Activated gamma-delta T cell (primary cell): ENCODE results near the gene CYP27C1.
"Not testable (repeated sequence)": the region's sequence is repeated elsewhere in the genome, so short reads cannot be mapped to it uniquely, and the experiment has no call there.

Experiments used
- DNase-seq: peaks from one replicate; lab custom pipeline; 2025; lab: John Stamatoyannopoulos, UW
- total RNA-seq, 2 donors: gene quantifications; one replicate each; lab custom pipeline; 2026; lab: John Stamatoyannopoulos, UW

The CYP27C1 gene
- total RNA-seq = 0.10 to 0.22 reads per million in 2 donors

DNA sequence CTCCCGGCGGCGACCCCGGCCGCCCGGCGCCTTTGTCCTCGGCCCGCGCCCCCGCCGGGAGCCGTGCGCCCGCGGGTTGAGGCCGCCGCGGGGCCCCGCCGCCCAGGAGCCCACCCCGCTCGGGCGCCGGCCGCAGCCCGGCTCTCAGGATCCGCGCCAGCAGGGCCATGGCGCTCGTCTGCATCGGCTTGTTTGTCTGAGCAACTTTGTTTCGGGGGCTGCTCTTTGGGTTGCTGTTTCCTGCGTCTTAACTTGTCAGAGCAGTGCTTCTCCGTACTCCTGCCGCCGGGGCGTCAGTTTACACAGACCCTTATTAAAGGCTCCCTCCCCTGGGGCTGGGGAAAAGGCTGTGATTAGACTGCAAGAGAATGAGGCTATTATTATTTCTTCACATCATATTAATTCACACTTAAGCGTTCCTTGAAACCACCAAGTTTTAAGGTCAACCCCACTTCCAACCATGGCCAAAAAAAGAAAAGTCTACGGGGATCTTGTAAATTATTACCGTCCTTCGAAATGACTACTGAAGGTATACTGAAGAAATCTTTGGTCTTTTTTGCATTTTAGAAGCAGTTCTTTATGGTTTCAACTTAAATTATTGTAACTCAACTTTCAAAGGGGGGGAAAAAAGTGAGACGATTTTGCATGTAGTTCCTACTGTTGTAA is at the start of gene CYP27C1:
Gene CYP27C1, minus strand, starts transcription at position 198 of the 666 bp plus-strand sequence. Its CDS starts 29 bp downstream, at position 169.
- no peak for DNase-seq

DNA sequence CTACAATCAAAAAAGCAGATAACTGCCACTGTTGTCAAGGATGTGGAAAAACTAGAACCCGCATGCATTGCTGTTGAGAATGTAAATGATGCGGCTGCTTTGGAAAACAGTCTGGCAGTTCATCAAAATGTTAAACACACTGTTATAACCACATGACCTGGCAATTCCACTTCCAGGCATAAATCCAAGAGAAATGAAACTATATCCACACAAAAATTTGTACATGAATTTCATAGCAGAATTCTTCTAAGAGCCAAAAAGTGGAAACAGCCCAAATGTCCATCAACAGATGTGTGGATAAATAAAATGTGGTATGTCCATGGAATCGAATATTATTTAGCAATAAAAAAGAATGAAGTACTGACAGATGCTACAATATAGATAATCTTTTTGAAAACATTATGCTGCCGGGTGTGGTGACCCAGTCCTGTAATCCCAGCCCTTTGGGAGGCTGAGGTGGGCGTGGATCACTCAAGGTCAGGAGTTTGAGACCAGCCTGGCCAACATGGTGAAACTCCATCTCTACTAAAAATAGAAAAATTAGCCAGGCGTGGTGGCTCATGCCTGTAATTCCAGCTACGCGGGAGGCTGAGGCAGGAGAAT is 41.8 kb upstream of the CYP27C1 start:
- no peak for DNase-seq

DNA sequence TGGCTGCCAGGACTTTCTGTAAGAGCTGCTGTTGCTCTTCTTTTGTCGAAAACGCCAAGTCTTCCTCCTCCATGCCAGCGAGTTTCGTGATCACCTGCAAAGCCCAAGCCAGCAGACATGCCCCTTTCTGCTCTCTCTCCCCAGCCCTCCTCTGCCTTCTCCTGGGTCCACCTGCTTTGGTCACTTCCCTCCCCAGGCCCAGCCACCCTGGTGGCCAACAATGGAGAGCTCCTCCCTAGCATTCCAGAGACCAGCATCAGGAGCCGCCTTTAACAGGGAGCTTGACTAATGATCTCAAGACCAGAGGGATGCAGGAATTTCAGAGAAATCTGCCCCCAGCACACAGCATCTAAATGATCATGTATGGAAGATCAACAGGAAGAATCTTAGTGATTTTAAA is 39.3 kb upstream of the CYP27C1 start:
- DNase-seq = no peak

GRCh38 chr2:127256866-127257265 is 36.8 kb upstream of the CYP27C1 start:
- no peak for DNase-seq

GRCh38 chr2:127256381-127256780 is 36.3 kb upstream of the CYP27C1 start:
- no peak for DNase-seq

DNA sequence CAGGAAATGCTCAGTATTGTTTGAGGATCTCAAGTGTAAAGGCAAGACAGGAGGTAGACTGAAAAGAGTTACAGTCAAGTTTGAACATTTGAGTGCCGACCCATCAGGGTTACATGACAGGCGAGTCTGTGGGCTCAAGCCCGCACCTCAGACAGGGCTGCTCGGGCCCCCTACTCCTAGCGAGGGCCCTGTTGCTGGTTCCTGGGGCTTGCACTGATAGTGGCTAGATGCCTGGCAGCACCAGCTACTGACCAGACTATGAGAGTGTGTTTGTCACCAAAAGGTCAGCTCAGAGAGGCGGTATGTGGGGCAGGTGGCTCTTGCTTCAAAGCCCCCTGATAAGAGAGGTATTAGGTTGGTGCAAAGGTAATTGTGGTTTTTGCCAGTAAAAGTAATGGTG is 35.6 kb upstream of the CYP27C1 start:
- no peak for DNase-seq

DNA sequence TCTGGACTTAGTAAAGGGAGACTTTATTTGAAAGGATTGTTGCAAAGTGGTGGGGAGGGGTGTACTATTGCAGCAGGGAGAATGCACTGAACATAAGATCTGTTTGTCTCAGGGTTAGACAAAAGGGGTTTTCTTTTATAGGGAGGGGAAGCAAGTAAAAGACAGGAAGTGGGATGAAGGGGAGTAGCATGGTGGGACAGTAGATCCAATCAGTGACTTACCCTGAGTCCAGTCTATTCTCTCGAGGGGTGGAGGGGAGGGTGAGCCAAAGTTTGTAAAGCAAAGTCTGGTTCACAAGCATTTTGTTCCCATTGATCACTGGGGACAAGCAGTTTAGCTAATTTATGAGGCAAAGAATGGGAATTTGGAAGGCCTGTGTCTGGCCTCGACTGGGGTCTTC is 35.0 kb upstream of the CYP27C1 start:
- DNase-seq = no peak

- DNase-seq = no peak
These were observed 34.4 kb upstream of the CYP27C1 start for GRCh38 chr2:127254386-127254981.

DNA sequence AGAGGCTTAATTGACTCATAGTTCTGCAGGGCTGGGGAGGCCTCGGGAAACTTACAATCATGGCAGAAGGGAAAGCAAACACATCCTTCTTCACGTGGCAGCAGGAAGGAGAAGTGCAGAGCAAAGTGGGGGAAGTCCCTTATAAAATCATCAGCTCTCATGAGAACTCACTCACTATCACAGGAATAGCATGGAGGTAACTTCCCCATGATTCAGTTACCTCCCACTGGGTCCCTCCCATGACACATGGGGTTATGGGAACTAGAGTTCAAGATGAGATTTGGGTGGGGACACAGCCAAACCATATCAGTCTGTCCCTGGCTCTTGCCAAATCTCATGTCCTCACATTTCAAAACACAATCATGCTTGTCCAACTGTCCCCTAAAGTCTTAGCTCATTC is 21.1 kb upstream of the CYP27C1 start:
- not testable (repeated sequence) for DNase-seq

DNA sequence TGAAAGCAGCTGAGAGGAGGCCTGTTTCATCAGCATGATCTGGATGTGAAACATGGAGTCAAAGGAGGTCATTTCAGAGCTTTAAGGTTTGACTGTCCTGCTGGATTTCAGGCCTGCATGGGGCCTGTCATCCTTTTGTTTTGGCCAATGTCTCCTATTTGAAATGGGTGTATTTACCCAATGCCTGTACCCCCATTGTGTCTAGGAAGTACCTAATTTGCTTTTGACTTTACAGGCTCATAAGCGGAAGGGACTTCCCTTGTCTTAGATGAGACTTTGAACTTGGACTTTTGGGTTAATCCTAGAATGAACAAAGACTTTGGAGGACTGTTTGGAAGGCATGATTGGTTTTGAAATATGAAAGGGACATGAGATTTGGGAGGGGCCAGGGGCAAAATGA is 19.3 kb upstream of the CYP27C1 start:
- no peak for DNase-seq

- DNase-seq = not testable (repeated sequence)
These were observed 17.7 kb upstream of the CYP27C1 start for GRCh38 chr2:127237768-127238167.

DNA sequence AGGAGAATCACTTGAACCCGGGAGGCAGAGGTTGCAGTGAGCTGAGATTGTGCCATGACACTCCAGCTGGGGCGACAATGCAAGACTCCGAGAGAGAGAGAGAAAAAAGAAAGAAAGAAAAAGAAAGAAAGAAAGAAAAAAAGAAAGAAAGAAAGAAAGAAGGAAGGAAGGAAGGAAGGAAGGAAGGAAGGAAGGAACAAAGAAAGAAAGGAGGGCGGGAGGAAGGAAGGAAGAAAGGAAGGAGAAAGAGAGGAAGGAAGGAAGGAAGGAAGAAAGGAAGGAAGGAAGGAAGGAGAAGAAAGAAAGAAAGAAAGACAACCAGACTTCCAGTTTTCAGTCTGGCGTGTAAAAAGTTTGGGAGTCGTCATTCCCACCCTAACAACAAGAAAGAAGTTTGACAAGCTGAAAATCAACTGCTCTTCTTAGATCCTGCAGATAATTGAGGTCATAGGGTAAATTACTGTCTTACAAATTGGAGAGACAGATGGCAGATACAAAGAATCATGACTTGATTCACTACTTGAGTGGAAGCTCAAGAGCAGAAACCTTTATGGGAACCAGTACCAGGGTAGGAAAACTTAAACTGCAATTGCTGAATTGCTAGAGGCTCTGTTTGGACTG is 15.1 kb upstream of the CYP27C1 start:
- DNase-seq = no peak

DNA sequence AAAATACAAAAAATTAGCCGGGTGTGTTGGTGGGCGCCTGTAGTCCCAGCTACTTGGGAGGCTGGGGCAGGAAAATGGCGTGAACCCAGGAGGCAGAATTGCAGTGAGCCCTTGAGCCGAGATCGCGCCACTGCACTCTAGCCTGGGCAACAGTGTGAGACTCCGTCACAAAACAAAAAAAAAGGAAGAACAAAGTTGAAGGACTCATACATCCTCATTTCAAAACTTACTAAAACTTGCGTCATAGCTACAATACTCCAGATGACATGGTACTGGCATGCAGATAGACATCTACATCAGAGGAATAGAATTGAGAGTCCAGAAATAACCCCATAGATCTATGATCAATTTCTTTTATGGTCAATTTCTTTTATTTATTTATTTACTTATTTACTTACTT is 13.6 kb upstream of the CYP27C1 start:
- DNase-seq = no peak

GRCh38 chr2:127231130-127231865 is 11.2 kb upstream of the CYP27C1 start:
- DNase-seq = no peak

DNA sequence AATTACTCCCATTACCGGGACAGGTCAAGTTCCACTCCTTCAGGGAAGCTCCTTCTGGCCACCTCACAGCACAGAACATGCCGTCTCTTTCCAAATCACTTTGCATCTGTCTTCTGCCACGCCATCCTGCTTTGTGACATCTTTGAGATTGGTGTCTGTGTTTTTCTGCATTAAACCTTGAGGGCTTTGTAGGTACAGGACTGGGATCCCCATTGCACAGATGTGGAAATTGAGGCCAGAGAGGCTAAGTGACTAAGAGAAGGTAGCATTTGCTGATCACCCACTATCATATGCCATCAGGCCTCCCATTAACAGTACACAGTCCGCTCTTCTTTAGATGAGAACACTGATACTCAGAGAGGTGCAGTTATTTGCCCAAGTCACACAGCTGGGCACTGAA is 9.5 kb upstream of the CYP27C1 start:
- no peak for DNase-seq

- DNase-seq = no peak
These were observed 8.0 kb upstream of the CYP27C1 start for GRCh38 chr2:127228102-127228501.

DNA sequence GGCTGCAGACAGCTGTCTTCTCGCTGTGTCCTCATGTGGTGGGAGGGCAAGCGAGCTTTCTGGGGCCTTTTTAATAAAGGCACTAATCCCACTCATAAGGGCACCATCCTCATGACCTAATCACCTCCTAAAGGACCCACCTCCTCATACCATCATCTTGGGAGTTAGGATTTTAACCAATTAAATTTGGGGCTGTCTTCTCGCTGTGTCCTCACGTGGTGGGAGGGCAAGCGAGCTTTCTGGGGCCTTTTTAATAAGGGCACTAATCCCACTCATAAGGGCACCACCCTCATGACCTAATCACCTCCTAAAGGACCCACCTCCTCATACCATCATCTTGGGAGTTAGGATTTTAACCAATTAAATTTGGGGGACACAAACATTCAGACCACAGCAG is 7.2 kb upstream of the CYP27C1 start:
- not testable (repeated sequence) for DNase-seq

DNA sequence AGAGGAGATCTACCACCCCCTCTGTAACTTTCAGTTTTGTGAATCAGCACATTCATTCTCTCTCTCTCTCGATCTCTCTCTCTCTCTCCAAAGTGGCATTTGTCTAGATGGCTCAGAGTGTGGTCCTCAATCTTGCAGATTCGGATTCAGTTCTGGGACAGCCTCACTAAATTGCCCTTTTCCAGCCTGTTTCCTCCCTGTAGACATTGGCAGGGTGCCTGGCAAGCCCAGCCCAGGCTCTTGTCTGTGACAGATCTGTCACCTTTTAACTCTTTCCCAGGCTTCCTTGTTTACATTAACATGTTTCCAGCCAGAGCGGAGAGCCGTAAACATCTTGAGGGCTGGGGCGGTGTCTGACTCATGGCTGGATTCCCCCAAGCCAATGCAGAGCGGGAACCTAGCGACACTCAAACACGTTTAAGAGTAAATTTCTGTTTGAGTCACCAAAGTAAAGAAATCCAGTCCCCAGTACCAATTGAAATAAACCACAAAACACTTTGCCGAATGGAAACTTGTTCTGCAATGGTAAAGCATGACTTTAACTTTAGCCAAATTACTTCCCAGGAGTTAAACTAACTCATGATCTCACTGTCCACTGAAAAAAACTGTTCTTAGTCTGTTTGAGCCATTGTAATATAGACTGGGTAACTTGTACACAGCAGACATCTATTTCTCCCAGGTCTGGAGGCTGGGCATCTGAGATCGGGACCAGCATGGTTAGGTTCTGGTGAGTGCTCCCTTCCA is 6.6 kb upstream of the CYP27C1 start:
- no peak for DNase-seq

DNA sequence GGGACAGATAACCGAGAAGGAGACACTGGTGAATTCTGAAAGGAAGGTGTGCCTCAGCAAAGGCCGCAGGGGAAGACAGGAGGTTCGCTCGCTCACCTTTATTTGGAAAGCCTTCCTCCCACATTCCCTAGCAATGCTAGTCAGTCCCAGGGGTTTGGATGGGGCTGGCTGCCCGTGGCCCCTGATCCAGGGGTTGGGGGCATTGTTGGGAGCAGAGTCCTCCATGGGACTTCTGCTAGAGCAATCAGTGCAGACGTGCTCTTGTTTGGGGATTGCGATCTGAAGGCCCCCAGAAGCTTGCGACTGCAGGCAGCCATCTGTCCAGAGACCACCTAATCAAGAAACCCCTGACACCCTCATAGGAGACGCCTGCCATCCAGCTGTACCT is 6.0 kb upstream of the CYP27C1 start:
- no peak for DNase-seq

DNA sequence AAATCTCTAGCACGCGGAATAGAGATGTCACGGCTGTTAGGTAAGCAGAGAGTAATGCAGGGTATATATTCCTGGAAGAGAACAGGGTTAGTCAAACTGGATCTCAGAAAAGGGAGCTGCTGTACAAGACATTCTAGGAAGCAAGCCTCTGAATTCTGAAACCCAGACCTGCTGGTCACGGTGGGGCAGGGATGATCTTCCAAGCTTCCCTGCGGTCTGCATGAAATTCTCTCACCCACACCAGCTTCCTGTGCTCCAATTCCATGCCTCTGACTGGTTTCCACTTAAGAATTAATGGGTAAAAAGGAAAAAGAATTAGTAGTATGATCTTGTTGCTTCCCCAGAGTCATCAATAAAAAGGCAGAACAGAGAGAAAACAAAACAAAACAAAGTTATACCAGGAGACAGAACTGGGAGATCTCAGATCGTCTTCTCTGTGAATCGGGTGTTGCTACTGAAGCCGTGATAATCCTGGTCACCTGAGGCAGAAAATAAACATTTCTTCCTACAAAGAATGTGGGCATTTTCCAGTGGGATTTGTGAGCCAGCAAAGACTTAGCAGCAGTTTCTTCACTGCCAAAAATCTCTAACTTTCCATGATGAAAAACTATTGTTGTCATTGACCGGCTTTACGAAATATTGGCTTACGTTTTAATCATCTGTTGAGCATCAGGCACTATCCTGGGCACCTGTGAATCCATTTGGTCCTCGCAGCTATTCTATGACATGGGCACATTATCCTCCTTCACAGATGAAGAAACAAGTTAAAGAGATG is 5.3 kb upstream of the CYP27C1 start:
- DNase-seq = no peak

- DNase-seq = not testable (repeated sequence)
These were observed 4.0 kb upstream of the CYP27C1 start for GRCh38 chr2:127224135-127224534.
